CD4-positive, alpha-beta T cell treated with Interleukin-21 for 1 hour (primary cell): ENCODE measurements around the gene SLC25A36.
A peak's percentile ranks its signal among the peaks of the same experiment; 100 is the strongest.
"Not testable (repeated sequence)": the region's sequence is repeated elsewhere in the genome, so short reads cannot be mapped to it uniquely, and the experiment has no call there.

Experiments used
- DNase-seq: peaks from one replicate; pipeline ENCODE4 v3.0.0-alpha.2; 2020

The SLC25A36 gene

DNA sequence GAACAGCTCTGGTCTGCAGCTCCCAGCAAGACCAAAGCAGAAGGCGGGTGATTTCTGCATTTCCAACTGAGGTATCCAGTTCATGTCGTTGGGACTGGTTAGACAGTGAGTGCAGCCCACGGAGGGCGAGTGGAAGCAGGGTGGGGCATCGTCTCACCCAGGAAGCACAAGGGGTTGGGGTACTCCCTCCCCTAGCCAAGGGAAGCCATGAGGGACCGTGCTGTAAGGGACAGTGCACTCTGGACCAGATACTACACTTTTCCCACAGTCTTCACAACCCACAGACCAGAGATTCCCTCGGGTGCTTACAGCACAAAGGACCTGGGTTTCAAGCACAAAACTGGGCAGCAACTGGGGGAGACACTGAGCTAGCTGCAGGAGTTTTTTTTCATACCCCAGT, 8.5 kb upstream of the SLC25A36 start:
- DNase-seq: no peak

DNA sequence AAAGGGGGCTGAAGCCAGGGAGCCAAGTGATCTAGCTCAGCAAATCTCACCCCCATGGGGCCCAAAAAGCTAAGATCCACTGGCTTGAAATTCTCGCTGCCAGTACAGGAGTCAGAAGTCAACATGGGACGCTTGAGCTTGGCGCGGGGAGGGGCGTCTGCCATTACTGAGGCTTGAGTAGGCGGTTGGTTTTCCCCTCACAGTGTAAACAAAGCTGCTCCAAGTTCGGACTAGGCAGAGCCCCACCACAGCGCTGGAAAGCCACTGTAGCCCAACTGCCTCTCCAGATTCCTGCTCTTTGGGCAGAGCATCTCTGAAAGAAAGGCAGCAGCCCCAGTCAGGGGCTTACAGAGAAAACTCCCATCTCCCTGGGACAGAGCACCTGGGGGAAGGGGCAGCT, 8.1 kb upstream of the SLC25A36 start:
- DNase-seq: no peak

DNA sequence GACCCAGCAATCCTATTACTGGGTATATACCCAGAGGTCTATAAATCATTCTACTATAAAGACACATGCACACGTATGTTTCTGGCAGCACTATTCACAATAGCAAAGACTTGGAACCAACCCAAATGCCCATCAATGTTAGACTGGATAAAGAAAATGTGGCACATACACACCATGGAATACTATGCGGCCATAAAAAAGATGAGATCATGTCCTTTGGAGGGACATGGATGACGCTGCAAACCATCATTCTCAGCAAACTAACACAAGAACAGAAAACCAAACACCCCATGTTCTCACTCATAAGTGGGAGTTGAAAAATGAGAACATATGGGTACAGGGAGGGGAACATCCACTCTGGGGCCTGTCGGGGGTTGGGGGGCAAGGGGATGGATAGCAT, 2.3 kb upstream of the SLC25A36 start:
- not testable (repeated sequence) for DNase-seq

DNA sequence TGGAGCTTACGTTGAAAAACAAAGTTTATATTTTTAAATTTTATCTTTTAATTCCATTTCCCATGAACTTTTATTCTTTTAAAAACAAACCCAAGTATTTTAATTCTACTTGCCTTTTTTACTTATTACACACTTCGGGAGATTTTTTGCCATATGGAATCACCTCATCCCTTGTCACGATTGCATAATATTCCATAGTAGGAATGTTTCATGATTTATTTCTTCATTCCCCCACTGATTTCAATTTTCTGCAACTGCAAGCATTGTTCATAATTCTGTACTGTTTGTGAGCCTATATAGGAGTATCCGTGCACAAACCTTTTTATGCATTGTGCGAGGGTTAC, 574 bp upstream of the SLC25A36 start:
- no peak for DNase-seq

DNA sequence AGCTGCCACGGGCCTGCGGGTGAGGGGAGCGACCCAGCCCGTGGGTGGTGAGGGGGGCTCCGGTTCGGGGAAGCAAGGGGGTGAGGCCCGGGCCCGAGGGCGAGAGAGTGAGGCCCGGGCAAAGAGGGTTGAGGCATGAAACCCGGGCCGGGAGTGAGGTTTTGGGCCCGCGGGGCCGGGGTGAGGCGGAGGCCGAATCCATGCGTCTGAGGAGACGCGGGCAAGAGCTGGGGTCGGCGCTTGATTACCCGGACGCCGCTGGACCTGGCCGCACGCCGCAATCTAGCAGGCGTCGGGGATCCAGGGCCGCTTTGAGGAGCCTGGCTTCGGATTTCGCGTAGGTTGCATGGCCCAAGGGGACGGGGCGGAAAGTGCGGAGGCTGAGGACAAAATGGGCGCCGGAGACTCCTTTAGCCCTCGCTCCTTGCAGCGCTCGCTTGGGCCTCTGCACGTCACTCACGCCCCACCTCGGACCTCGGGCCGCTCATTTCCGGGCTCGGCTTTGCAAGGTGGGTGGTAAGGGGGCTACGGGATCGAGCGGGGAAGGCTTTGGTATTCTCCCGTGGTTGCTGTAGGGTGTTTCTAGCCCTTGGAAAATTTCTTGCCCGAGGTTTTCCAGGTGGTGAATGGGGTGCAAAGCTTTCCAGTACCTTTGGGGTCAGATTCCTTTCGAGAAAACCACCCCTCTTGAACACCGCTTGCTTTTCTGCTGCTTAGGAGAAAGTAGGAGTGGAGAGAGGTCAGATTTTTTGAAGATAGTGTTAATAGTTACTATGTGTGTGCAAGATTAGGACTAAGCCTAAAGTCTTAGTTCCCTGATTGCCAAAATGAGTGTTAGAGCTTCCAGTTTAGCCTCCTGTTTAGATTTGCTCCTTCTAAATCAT, 827 bp downstream of the SLC25A36 start:
- DNase-seq: peak; percentile 37

DNA sequence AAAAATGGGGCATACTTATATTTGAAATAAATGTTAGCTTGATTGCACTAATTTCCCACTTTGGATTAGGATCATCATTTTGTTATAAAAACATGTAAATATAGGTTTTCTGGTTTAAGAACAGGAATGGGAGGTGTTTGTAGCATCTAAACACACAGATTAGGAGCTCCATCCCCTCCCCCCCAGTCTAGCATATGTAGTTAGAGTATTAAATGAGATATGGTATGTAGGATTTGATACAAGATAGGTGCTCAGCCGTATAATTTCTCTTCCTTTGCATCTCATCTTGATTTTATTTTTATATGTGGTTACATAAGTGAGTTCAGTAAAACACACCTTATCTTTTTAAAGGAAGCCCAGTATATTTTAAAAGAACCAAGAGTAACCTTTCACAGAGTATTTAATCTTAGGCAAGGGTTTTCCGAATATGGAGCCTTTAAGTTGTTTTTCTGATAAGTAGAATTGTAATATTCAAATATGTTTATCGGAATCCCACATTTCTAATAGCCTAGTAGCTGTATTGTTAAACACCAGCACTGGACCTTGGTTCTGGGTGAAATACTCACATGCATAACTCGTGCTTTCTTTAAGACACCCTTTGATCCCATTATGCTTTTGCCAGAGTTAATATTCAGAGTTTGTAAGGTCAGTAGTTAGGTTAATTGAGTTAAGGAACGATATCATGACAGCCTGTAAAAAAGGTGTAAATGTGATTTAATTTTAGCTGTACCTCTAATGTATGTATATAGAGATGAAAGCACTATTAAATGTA, 2.3 kb downstream of the SLC25A36 start:
- DNase-seq: no peak

DNA sequence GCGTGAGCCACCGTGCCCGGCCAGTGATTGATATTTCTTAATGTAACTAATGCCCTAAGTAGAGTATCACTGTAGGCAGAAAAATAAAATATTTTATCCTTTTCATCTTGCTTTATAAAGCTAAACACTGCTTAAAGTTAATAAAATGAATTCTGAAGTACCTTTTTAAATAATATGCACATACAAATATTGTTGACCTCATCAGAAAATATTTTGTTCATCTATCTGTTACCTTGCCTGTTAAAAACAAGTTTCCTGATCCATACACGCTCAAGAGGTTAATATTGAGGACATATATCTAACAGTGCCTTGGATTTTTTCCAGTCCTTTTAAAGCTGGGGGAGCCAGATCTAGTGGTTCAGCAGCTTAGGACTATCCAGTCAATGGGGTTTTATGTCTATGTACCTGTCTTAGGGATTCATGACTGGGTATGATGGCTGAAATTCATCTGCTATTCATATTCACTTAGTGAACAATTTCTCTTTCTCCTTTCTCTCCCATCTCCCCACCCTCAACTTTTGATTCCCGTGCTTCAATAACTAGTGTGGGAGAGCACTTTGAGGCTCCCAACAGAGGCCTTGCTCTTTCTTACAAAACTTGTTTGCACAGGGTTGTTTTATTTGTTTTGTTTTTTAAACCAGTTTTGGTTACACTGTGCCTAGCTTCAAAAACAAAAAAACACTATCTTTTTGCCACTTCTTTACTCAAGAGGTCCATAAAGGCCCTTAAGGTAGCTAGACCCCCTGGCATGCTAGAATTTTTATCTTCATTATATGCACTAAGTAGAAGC, 7.0 kb downstream of the SLC25A36 start:
- DNase-seq: no peak

DNA sequence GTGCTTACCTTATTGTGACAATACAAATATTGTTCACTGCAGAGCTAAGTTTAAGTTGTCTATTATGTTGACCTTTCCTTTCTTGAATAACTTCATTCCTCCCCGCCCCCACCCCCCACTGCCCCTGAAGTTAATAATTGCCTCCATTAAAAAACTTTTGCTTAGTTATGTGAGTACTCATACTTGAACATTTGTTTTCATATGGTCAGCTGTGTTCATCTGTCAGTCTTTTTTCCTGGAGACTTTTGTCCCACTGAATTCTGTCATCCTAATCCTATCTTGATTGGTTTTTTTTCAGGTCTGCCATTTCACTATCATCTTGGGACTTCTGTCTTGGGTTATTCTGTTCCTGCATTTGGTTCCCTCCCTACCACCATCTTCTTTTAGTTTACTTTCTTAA, 8.5 kb downstream of the SLC25A36 start:
- DNase-seq: no peak

DNA sequence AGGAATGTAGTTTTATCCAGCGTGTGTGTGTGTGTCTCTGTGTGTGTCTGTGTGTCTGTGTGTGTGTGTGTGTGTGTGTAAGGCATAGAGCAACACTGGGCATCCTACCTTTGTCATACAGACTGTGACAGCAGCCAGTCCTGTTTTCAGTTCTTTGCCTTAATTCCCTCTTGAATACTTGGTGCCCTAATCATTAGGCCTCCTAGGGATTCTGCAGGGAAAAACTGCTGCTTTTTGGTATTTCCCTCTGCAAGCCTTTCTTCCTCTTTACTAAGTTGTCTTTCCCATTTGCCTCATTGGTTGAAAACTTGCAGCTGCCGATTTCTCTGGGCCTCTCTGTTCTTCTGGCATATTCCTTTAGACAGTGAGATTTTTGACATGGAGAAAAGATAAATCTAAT, 9.2 kb downstream of the SLC25A36 start:
- no peak for DNase-seq

DNA sequence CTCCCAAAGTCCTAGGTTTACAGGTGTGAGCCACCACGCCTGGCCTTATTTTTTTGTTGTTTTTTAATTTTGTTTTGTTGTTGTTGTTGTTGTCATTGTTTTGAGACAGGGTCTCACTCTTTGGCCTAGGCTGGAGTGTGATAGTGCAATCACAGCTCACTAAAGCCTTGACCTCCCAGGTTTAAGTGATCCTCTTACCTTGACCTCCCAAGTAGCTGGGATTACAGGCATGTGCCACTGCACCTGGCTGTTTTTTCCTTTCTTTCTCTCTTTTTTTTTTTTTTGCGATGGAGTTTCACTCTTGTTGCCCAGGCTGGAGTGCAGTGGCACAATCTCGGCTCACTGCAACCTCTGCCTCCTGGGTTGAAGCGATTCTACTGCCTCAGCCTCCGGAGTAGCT, 10.1 kb downstream of the SLC25A36 start:
- not testable (repeated sequence) for DNase-seq

DNA sequence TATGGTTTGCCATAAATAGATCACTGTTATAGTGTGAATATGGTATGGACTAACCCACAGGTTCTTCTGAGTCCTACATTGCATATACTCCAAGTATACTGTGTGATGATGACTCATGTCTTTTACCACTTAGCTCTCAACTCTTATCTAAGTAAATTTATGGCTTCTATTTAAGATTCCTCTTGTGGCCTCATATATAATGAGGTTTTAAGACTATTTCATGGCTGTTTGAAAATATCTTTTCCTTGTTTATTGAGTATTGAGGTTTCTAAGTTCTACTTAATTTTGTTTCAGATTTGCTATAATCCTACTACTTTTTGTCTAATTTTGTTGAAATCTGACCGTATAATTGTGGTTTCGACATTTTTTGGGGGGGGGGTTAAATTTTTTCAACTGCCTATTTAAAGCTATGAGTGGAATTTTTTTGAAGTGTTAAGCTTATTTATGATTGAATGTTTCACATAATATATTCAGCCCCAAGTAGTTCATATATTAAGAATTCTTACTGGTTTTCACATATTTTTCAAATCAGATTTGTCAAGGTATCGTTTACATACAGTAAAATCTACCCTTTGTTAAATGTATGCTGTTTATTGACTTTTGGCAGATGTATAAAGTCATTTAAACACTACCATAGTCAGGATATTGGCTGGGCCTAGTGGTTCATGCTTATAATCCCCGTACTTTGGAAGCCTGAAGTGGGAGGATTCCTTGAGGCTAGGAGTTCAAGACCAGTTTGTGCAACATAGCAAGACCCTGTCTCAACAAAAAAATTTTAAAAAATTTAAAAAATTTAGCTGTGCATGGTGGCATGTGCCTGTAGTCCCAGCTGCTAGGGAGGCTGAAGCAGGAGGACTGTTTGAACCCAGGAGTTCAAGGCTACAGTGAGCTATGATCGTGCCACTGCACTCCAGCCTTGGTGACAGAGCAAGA, 11.7 kb downstream of the SLC25A36 start:
- no peak for DNase-seq

DNA sequence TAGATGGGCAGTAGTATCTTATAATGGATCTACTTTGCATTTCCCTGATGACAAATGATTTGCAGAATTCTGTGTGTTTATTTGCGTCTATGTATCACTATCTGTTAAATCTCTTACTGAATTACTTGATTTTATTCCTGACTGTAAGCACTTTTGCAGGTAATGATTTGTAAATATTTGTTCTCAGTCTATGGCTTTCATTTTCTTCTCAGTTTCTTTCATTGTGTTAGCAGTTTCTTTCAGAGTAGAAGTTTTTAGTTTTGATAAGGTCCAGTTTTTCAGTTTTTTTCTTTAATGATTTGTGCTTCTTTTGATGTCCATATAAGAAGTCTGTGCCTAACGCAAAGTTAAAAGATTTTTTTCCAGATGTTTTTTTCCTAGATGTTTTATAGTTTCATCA, 12.9 kb downstream of the SLC25A36 start:
- DNase-seq: no peak

DNA sequence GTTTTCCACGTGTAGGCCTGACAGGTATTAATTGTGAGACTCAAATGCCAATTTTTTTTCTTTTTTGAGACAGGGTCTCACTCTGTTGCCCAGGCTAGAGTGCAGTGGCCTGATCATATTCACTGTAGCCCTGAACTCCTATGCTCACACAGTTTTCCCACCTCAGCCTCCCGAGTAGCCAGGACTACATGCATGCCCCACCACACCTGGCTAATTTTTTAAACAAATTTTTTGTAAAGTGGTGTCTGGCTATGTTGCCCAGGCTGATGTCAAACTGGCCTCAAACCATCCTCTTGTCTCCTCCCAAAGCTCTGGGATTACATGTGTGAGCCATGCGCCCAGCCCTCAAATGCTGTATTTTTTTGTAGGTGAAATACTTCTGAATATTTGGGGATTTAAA, 14.0 kb downstream of the SLC25A36 start:
- DNase-seq: no peak

DNA sequence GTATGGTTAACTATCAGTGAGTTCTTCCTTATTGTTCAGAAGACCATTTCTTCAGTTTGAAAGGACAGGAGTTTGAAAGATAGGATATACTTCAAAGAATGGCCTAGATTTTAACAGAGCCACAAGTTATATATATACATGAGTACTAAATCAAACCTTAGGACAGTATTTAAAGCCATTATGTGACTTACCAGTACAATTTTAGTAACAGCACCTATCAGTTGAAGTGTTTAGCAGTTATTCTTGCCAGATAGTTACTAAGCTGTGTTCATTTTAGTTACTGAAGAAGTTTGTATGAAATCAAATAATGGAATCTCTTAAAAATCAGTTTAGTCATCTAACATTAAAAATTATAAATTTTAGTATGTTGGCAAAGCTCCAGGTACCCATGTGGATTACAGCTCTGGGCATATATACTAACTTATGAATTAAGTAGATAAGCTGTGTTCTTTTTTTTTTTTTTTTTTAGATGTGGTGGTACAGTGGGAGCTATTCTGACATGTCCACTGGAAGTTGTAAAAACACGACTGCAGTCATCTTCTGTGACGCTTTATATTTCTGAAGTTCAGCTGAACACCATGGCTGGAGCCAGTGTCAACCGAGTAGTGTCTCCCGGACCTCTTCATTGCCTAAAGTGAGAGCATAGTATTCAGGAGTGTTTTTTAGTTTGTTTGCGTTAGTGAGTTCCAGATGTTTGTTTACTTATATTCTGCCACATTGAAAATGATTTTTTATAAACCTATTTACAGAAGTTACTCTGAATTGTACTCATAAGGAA, 14.6 kb downstream of the SLC25A36 start:
- no peak for DNase-seq

DNA sequence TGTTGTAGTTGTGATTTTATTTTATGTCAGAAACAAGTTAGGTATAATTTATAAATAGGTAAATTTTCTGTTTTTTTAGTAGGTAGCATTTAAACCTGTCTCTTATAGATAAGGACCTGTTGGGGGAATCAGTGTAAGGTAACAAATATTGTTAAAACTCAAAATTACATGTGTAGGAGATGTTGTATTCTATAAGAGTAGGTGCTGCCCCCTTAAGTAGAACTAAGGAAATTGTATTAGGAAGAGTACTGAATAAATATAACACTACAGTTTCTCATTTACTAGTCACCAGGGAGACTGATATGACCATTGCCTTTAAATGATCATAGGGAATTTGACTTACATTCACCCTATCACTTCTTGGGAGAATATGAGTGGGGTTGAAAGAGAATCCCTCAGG, 31.2 kb downstream of the SLC25A36 start:
- DNase-seq: peak; percentile 18

DNA sequence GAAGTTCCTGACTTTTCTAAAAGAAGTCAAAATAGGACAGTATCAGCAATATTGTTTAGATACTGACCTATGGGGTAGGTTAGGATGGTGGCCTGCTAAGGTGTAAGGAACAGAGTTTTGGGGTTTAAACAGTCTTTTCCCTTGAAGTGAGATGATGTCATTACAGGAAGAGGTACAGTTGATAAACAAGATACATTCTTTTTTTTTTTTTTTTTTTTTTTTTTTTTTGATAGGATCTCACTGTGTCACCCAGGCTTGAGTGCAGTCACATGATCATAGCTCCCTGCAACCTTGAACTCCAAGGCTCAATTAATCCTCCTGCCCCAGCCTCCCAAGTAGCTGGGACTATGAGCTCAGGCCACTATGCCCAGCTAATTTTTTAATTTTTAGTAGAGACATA, 33.3 kb downstream of the SLC25A36 start:
- peak; percentile 0 for DNase-seq

DNA sequence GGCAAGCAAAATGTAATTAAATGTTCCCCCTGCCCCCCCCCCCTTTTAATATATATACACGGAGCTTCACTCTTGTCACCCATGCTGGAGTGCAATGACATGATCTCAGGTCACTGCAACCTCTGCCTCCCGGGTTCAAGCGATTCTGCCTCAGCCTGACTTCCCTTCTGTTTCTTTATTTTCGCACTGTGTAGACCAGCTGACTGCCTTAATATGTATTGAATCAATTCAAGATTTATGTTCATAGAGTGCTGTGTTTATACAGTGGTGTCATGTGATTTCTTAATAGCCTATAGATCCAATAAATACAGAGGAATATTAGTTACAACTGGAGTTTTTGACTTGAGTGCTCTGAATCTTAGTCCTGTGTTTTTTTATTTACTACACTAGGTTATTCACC, 39.0 kb downstream of the SLC25A36 start:
- DNase-seq: no peak

DNA sequence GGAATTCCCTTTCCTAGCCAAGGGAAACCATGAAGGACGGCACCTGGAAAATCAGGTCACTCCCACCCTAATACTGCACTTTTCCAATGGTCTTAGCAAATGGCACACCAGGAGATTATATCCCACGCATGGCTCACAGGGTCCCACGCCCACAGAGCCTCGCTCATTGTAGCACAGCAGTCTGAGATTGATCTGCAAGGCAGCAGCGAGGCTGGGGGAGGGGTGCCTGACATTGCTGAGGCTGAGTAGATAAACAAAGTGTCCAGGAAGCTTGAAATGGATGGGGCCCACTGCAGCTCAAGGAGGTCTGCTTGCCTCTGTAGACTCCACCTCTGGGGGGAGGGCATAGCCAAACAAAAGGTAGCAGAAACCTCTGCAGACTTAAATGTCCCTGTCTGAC, 46.2 kb downstream of the SLC25A36 start:
- not testable (repeated sequence) for DNase-seq

DNA sequence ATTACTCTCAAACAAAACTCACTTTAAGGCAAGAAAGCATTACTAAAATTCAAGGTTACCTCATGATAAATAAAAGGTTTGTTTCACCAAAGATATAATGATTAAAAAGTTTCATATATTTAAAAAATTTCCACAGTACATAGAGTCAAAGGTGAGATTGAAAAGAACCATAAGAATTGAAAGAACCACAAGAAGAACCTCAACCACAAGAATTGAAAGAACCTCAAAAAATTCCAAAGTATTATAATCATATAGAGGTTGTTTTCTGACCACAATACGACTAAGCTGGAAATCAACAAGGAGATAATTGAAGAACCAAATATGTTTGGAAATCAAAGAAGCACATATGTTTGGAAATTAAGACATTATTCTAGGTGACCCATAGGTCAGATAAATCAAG, 52.7 kb downstream of the SLC25A36 start:
- no peak for DNase-seq

DNA sequence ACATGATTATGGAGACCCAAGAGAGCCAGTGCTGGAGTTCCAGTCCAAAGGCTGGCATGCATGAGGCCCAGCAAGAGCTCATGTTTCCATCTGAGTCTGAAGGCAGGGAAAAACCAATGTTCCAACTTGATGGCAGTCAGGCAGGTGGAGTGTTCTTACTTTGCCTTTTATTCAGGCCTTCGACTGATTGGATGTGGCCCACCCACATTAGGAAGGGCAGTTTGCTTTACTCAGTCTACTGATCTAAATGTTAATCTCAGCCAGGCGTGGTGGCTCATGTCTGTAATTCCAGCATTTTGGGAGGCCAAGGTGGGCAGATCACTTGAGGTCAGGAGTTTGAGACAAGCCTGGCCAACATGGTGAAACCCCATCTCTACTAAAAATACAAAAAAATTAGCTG, 53.2 kb downstream of the SLC25A36 start:
- DNase-seq: not testable (repeated sequence)

DNA sequence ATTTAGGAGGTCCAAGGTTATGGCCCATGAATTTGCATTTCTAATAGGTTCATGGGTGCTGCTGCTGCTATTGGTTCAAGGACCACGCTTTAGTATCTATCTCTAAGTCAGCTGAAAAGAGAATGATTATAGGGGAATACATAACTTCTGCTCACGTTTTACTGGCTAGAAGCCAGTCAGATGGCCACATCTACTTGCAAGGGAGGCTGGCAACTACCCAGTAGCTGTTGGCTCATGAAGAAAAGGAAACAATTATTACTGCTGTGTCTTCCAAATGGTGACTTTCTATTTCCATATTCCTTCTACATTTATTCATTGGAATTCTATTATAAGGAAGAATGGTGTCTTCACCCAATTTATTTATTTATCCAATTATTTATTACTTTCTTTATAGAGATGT, 54.2 kb downstream of the SLC25A36 start:
- no peak for DNase-seq
